ENCODE data around the gene TBC1D22A.

GRCh38 chr22:46957521-46957920 is 195.1 kb downstream of the TBC1D22A start:
- TF ChIP-seq, protein P1, sequence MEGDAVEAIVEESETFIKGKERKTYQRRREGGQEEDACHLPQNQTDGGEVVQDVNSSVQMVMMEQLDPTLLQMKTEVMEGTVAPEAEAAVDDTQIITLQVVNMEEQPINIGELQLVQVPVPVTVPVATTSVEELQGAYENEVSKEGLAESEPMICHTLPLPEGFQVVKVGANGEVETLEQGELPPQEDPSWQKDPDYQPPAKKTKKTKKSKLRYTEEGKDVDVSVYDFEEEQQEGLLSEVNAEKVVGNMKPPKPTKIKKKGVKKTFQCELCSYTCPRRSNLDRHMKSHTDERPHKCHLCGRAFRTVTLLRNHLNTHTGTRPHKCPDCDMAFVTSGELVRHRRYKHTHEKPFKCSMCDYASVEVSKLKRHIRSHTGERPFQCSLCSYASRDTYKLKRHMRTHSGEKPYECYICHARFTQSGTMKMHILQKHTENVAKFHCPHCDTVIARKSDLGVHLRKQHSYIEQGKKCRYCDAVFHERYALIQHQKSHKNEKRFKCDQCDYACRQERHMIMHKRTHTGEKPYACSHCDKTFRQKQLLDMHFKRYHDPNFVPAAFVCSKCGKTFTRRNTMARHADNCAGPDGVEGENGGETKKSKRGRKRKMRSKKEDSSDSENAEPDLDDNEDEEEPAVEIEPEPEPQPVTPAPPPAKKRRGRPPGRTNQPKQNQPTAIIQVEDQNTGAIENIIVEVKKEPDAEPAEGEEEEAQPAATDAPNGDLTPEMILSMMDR (IDR thresholded peaks at IDR 0.05) = no peak
- no peak for TF ChIP-seq POLR2AphosphoS5 (IDR thresholded peaks at IDR 0.05)
